ENCODE measurements around the gene COX5B.
"Not testable (repeated sequence)": the region's sequence is repeated elsewhere in the genome, so short reads cannot be mapped to it uniquely, and the experiment has no call there.

COX5B gene

GRCh38 chr2:97611895-97612294, 34.0 kb upstream of the COX5B start:
- H3K9ac ChIP-seq (ENCODE audit: low read length); H3K4me2 ChIP-seq (ENCODE audit: low read depth, low read length); H3K4me3 ChIP-seq (ENCODE audit: low read length); H3K79me2 ChIP-seq (ENCODE audit: low read length); H3F3A ChIP-seq (ENCODE audit: insufficient read depth, low read length); H2AFZ ChIP-seq (ENCODE audit: low read length); H3K36me3 ChIP-seq (replicated peaks; ENCODE audit: insufficient read depth, low read length); H3K9me3 ChIP-seq (replicated peaks; ENCODE audit: insufficient read depth, low read length); H3K27ac ChIP-seq (ENCODE audit: low read length); H3K4me1 ChIP-seq (ENCODE audit: low read length); H3K27me3 ChIP-seq (replicated peaks; ENCODE audit: insufficient read depth, low read length); DNase-seq; H4K20me1 ChIP-seq (ENCODE audit: insufficient read depth, low read length); H3K9me2 ChIP-seq (replicated peaks; ENCODE audit: insufficient read depth, low read length): not testable (repeated sequence)

GRCh38 chr2:97615746-97616145, 30.1 kb upstream of the COX5B start:
- not testable (repeated sequence) for H3K9ac ChIP-seq (ENCODE audit: low read length); H3K4me1 ChIP-seq (ENCODE audit: low read length); H3K4me2 ChIP-seq (ENCODE audit: low read depth, low read length); H3K27me3 ChIP-seq (replicated peaks; ENCODE audit: insufficient read depth, low read length); H4K20me1 ChIP-seq (ENCODE audit: insufficient read depth, low read length); H3K27ac ChIP-seq (ENCODE audit: low read length); H3F3A ChIP-seq (ENCODE audit: insufficient read depth, low read length); H3K79me2 ChIP-seq (ENCODE audit: low read length); H3K36me3 ChIP-seq (replicated peaks; ENCODE audit: insufficient read depth, low read length); DNase-seq; H3K4me3 ChIP-seq (ENCODE audit: low read length); H2AFZ ChIP-seq (ENCODE audit: low read length); H3K9me3 ChIP-seq (replicated peaks; ENCODE audit: insufficient read depth, low read length); H3K9me2 ChIP-seq (replicated peaks; ENCODE audit: insufficient read depth, low read length)

GRCh38 chr2:97617911-97618310, 28.0 kb upstream of the COX5B start:
- Histone ChIP-seq H4K20me1 (ENCODE audit: insufficient read depth, low read length) (no peaks in the 10 kb centered on the region), H3K36me3 (replicated peaks; ENCODE audit: insufficient read depth, low read length) (no peaks in the 10 kb centered on the region), H3F3A (ENCODE audit: insufficient read depth, low read length) (no peaks in the 10 kb centered on the region), H3K4me3 (ENCODE audit: low read length) (no peak overlapping the region), H3K79me2 (ENCODE audit: low read length) (no peaks in the 10 kb centered on the region), H3K4me1 (ENCODE audit: low read length) (no peaks in the 10 kb centered on the region), H3K9me2 (replicated peaks; ENCODE audit: insufficient read depth, low read length) (no peaks in the 10 kb centered on the region), H2AFZ (ENCODE audit: low read length) (no peak overlapping the region), H3K27me3 (replicated peaks; ENCODE audit: insufficient read depth, low read length) (no peaks in the 10 kb centered on the region), H3K9me3 (replicated peaks; ENCODE audit: insufficient read depth, low read length) (no peaks in the 10 kb centered on the region), H3K4me2 (ENCODE audit: low read depth, low read length) (no peak overlapping the region), H3K27ac (ENCODE audit: low read length) (no peak overlapping the region), H3K9ac (ENCODE audit: low read length) (no peak overlapping the region)
- DNase-seq, result no peak
- TF ChIP-seq EZH2phosphoT487 (IDR thresholded peaks at IDR 0.05; ENCODE audit: low read length), result no peak
- TF ChIP-seq CTCF (IDR thresholded peaks at IDR 0.05; ENCODE audit: low read length), result no peak
- no peak for TF ChIP-seq EZH2 (optimal IDR thresholded peaks at IDR 0.05; ENCODE audit: low read depth, low read length)

GRCh38 chr2:97618939-97619827, 26.7 kb upstream of the COX5B start:
- not testable (repeated sequence) for H3K4me2 ChIP-seq (ENCODE audit: low read depth, low read length); H3K9me2 ChIP-seq (replicated peaks; ENCODE audit: insufficient read depth, low read length); DNase-seq

GRCh38 chr2:97620492-97620891, 25.4 kb upstream of the COX5B start:
- not testable (repeated sequence) for H3K9ac ChIP-seq (ENCODE audit: low read length); H3K27me3 ChIP-seq (replicated peaks; ENCODE audit: insufficient read depth, low read length); DNase-seq; H4K20me1 ChIP-seq (ENCODE audit: insufficient read depth, low read length); H3F3A ChIP-seq (ENCODE audit: insufficient read depth, low read length); H3K9me3 ChIP-seq (replicated peaks; ENCODE audit: insufficient read depth, low read length); H3K27ac ChIP-seq (ENCODE audit: low read length); H3K36me3 ChIP-seq (replicated peaks; ENCODE audit: insufficient read depth, low read length); H3K4me1 ChIP-seq (ENCODE audit: low read length); H3K9me2 ChIP-seq (replicated peaks; ENCODE audit: insufficient read depth, low read length); H3K4me2 ChIP-seq (ENCODE audit: low read depth, low read length); H2AFZ ChIP-seq (ENCODE audit: low read length); H3K79me2 ChIP-seq (ENCODE audit: low read length); H3K4me3 ChIP-seq (ENCODE audit: low read length)

More at GRCh38 chr2:97618939-97619827, 26.7 kb upstream of the COX5B start:
- H3K4me1 ChIP-seq (ENCODE audit: low read length); H3K27me3 ChIP-seq (replicated peaks; ENCODE audit: insufficient read depth, low read length); H3K4me3 ChIP-seq (ENCODE audit: low read length); H3K79me2 ChIP-seq (ENCODE audit: low read length); H3F3A ChIP-seq (ENCODE audit: insufficient read depth, low read length); H3K36me3 ChIP-seq (replicated peaks; ENCODE audit: insufficient read depth, low read length); H3K9me3 ChIP-seq (replicated peaks; ENCODE audit: insufficient read depth, low read length); H4K20me1 ChIP-seq (ENCODE audit: insufficient read depth, low read length); H3K9ac ChIP-seq (ENCODE audit: low read length); H2AFZ ChIP-seq (ENCODE audit: low read length); H3K27ac ChIP-seq (ENCODE audit: low read length): not testable (repeated sequence)

GRCh38 chr2:97622976-97623375, 22.9 kb upstream of the COX5B start:
- H3K9ac ChIP-seq (ENCODE audit: low read length); H3K9me3 ChIP-seq (replicated peaks; ENCODE audit: insufficient read depth, low read length); H3K9me2 ChIP-seq (replicated peaks; ENCODE audit: insufficient read depth, low read length); H3K4me1 ChIP-seq (ENCODE audit: low read length); H3K4me2 ChIP-seq (ENCODE audit: low read depth, low read length); H3K27me3 ChIP-seq (replicated peaks; ENCODE audit: insufficient read depth, low read length); H3K79me2 ChIP-seq (ENCODE audit: low read length); H3K36me3 ChIP-seq (replicated peaks; ENCODE audit: insufficient read depth, low read length); H2AFZ ChIP-seq (ENCODE audit: low read length); H3K4me3 ChIP-seq (ENCODE audit: low read length); DNase-seq; H3K27ac ChIP-seq (ENCODE audit: low read length); H4K20me1 ChIP-seq (ENCODE audit: insufficient read depth, low read length); H3F3A ChIP-seq (ENCODE audit: insufficient read depth, low read length): not testable (repeated sequence)

GRCh38 chr2:97625354-97626048, 20.4 kb upstream of the COX5B start:
- H3K27me3 ChIP-seq (replicated peaks; ENCODE audit: insufficient read depth, low read length); H4K20me1 ChIP-seq (ENCODE audit: insufficient read depth, low read length); H3K9ac ChIP-seq (ENCODE audit: low read length); H3K36me3 ChIP-seq (replicated peaks; ENCODE audit: insufficient read depth, low read length); H2AFZ ChIP-seq (ENCODE audit: low read length); H3K27ac ChIP-seq (ENCODE audit: low read length); H3K9me3 ChIP-seq (replicated peaks; ENCODE audit: insufficient read depth, low read length); H3F3A ChIP-seq (ENCODE audit: insufficient read depth, low read length); H3K4me1 ChIP-seq (ENCODE audit: low read length); H3K9me2 ChIP-seq (replicated peaks; ENCODE audit: insufficient read depth, low read length); DNase-seq; H3K79me2 ChIP-seq (ENCODE audit: low read length); H3K4me3 ChIP-seq (ENCODE audit: low read length); H3K4me2 ChIP-seq (ENCODE audit: low read depth, low read length): not testable (repeated sequence)

Measured in MM.1S (cell line).